ENCODE data around the gene DSTN. TPM values are rescaled to one million over a fixed set of nuclear protein-coding genes. Genes with fewer than 3 reads are reported as not detected.

The DSTN gene
- total and polyA plus RNA-seq, 9 of the 15 experiments (the other 6 are each of a cell fraction or from before 2014, with no cell fraction given): 25.7 to 88.3 (median 61.0) TPM

DNA sequence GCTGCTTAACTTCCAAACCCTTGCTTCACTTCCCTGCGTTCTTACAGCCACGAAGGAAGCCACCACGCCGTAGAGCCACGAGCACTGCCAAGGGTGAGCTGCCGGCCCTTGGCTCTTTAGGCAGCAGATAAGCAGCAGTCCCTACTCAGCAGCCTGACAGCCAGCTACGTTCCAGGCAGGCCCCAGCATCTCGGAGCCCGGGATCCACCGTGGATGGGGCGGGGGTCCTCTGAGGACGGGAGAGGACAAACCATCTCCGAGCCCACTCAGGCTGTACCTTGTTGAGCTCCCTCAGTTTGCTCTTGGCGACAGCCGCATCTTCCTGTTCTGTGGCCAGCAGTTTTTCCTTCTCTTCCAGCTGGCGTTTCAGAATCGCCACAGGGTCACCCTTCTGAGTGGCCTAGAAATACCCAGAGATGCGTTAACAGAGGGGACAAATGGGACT lies 71.7 kb downstream of the DSTN start (continued):
- TF ChIP-seq, protein P1, sequence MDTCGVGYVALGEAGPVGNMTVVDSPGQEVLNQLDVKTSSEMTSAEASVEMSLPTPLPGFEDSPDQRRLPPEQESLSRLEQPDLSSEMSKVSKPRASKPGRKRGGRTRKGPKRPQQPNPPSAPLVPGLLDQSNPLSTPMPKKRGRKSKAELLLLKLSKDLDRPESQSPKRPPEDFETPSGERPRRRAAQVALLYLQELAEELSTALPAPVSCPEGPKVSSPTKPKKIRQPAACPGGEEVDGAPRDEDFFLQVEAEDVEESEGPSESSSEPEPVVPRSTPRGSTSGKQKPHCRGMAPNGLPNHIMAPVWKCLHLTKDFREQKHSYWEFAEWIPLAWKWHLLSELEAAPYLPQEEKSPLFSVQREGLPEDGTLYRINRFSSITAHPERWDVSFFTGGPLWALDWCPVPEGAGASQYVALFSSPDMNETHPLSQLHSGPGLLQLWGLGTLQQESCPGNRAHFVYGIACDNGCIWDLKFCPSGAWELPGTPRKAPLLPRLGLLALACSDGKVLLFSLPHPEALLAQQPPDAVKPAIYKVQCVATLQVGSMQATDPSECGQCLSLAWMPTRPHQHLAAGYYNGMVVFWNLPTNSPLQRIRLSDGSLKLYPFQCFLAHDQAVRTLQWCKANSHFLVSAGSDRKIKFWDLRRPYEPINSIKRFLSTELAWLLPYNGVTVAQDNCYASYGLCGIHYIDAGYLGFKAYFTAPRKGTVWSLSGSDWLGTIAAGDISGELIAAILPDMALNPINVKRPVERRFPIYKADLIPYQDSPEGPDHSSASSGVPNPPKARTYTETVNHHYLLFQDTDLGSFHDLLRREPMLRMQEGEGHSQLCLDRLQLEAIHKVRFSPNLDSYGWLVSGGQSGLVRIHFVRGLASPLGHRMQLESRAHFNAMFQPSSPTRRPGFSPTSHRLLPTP (IDR thresholded peaks at IDR 0.05; ENCODE audit: borderline replicate concordance, extremely low read depth, insufficient read length): no peak
- TF ChIP-seq ZBED1 (IDR thresholded peaks at IDR 0.05): no peak

DNA sequence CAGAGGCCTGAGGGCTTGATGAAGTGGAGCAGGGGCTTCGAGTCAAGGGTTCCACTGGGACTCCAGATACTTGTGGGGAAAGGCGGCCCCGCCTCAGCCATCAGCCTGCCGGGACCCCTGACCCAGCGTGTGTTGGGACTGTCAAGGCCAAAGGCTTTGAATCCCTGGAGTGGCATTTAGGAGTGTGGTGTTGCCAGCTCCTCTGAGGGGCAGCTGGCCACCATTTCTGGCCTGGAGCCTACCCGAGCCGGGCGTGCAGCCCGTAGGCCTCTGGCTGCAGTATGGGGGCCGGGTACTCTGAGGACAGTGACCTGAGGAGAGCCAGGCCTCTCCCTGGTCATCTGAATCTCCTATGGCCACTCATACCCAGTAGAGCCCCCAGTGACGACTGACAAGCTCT lies 72.1 kb downstream of the DSTN start:
- peaks cover 0 to 3% of the 10 kb centered on the region in 2 experiments; a peak in 1 of 5 replicates for H3K4me1 ChIP-seq (replicated peaks in 1 of 2; ENCODE audit: control insufficient read depth in 2 of 2, insufficient read depth in 2 of 2, low read length in 2 of 2)
- in situ Hi-C loops (cut with MboI) (no loop called here), intact Hi-C loops (cut with micrococcal nuclease) (no loop called here)
- ChIA-PET CTCF (ENCODE audit: low intra/inter-chr PET ratio) (no interaction called here), POLR2A (no interaction called here)
- no peak overlapping the region for H2AFZ ChIP-seq (ENCODE audit: low read depth, low read length)
- H3K79me2 ChIP-seq (ENCODE audit: control insufficient read depth, insufficient read depth, low read length): no peaks in the 10 kb centered on the region; the same call in 2 of the 3 replicates
- no peaks in the 10 kb centered on the region for H3K9me3 ChIP-seq (replicated peaks; ENCODE audit: control insufficient read depth, insufficient read depth, low read depth, low read length)
- no peak for FAIRE-seq
- ATAC-seq: no peak
- 94% methylated on average over 5 of the region's 11 CpGs for WGBS (ENCODE audit: insufficient coverage, low coverage, missing lambda C conversion rate)
- DNase-seq (ENCODE audit: extremely low read depth in 1 of 4, low spot score in 3 of 4): no peak
- H3K4me2 ChIP-seq (ENCODE audit: insufficient read depth, low read length): no peak overlapping the region
- no peaks in the 10 kb centered on the region for H3K9me1 ChIP-seq (ENCODE audit: control insufficient read depth, insufficient read depth, low read length)
- no peak overlapping the region for H3K4me3 ChIP-seq
- no peak overlapping the region; a peak in 1 of 4 replicates for H3K9ac ChIP-seq (ENCODE audit: insufficient read depth in 1 of 2, low read depth in 2 of 2, low read length in 2 of 2)
- TF ChIP-seq PHTF2 (CRISPR knock-in tag; IDR thresholded peaks at IDR 0.05) (no peak), SMAD1 (IDR thresholded peaks at IDR 0.05; ENCODE audit: low read depth, low read length, partially characterized antibody) (no peak), TEAD4 (IDR thresholded peaks at IDR 0.05; ENCODE audit: low read length) (no peak), TEAD4 (CRISPR knock-in tag; IDR thresholded peaks at IDR 0.05; ENCODE audit: borderline replicate concordance) (no peak), DMBX1 (CRISPR knock-in tag; IDR thresholded peaks at IDR 0.05; ENCODE audit: borderline replicate concordance) (no peak), SRSF7 (optimal IDR thresholded peaks at IDR 0.05; ENCODE audit: low read depth, low read length) (no peak), WHSC1 (IDR thresholded peaks at IDR 0.05; ENCODE audit: low read length) (no peak), HNRNPUL1 (IDR thresholded peaks at IDR 0.05; ENCODE audit: low read length) (no peak), ZNF263 (CRISPR knock-in tag; IDR thresholded peaks at IDR 0.05; ENCODE audit: borderline replicate concordance) (no peak)
- TF ChIP-seq, protein P2, sequence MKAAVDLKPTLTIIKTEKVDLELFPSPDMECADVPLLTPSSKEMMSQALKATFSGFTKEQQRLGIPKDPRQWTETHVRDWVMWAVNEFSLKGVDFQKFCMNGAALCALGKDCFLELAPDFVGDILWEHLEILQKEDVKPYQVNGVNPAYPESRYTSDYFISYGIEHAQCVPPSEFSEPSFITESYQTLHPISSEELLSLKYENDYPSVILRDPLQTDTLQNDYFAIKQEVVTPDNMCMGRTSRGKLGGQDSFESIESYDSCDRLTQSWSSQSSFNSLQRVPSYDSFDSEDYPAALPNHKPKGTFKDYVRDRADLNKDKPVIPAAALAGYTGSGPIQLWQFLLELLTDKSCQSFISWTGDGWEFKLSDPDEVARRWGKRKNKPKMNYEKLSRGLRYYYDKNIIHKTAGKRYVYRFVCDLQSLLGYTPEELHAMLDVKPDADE (conservative IDR thresholded peaks at IDR 0.05; ENCODE audit: control insufficient read depth, low read depth, low read length): no peak
- TF ChIP-seq, protein P1 (IDR thresholded peaks at IDR 0.05; ENCODE audit: borderline replicate concordance, extremely low read depth, insufficient read length): no peak
- H4K20me1 ChIP-seq (replicated peaks; ENCODE audit: control insufficient read depth, insufficient read depth, low read length): peaks cover 6% of the 10 kb centered on the region; the same call in 1 of the 2 replicates
- BruUV-seq (replicated peaks): no TSS peak
- H3K27ac ChIP-seq (ENCODE audit: extremely low read depth, low read depth, low read length): no peak overlapping the region
- H3K27me3 ChIP-seq (ENCODE audit: control insufficient read depth in 2 of 2, insufficient read depth in 2 of 2, low read length in 2 of 2): no peaks in the 10 kb centered on the region
- H3K36me3 ChIP-seq (ENCODE audit: control insufficient read depth, insufficient read depth, low read length): peaks cover 15% of the 10 kb centered on the region; the same call in 1 of the 3 replicates
